ENCODE measurements around the gene KLK11.
A peak's percentile ranks its signal among the peaks of the same experiment; 100 is the strongest.
"Not testable (repeated sequence)": the region's sequence is repeated elsewhere in the genome, so short reads cannot be mapped to it uniquely, and the experiment has no call there.

KLK11 gene

DNA sequence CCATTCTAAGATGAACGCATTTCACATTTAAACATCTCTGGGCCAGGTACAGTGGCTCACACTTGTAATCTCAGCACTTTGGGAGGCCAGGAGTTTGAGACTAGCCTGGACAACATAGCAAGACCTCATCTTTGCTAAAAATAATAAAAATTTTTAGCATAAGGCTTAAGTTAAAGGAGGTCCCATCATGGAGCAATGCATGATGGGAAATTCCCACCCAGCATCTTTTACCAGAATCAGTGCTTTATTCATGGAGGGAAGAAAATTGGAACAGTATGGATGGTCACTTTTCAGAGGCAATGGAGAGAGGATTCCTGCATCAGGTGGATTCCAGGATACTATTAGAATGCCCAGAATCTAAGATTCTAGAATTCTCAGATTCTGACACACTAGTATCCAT lies 21.2 kb downstream of the KLK11 start:
- H3K9me3 Mint-ChIP-seq, result peaks cover 0 to 1% of the 10 kb centered on the region in 2 donors
- H3K27me3 Mint-ChIP-seq, result peaks cover 51 to 53% of the 10 kb centered on the region in 2 donors
- H3K4me1 Mint-ChIP-seq, result peaks cover 2 to 5% of the 10 kb centered on the region in 2 donors
- no peaks in the 10 kb centered on the region for H3K36me3 Mint-ChIP-seq
- ATAC-seq (replicated peaks), result no peak
- H3K27ac Mint-ChIP-seq, result no peak overlapping the region
- no peak overlapping the region for H3K4me3 Mint-ChIP-seq
- DNase-seq, result no peak

GRCh38 chr19:51003316-51003715 lies 23.1 kb downstream of the KLK11 start:
- Mint-ChIP-seq H3K27ac (no peak overlapping the region), H3K4me3 (no peak overlapping the region), H3K27me3 (peaks cover 55% of the 10 kb centered on the region in 2 donors), H3K36me3 (no peaks in the 10 kb centered on the region), H3K4me1 (peaks cover 2 to 5% of the 10 kb centered on the region in 2 donors), H3K9me3 (peaks cover 0 to 1% of the 10 kb centered on the region in 2 donors)
- DNase-seq (no peak), ATAC-seq (replicated peaks) (no peak)

- ATAC-seq (replicated peaks) (peak; percentile 31 to 42), DNase-seq (no peak)
- peaks cover 60 to 61% of the 10 kb centered on the region in 2 donors for H3K27me3 Mint-ChIP-seq
- H3K4me3 Mint-ChIP-seq, result no peak overlapping the region
- no peaks in the 10 kb centered on the region for H3K36me3 Mint-ChIP-seq
- no peak overlapping the region for H3K27ac Mint-ChIP-seq
- peaks cover 2 to 5% of the 10 kb centered on the region in 2 donors for H3K4me1 Mint-ChIP-seq
- H3K9me3 Mint-ChIP-seq, result peaks cover 0 to 1% of the 10 kb centered on the region in 2 donors
These were observed 23.7 kb downstream of the KLK11 start for GRCh38 chr19:51002542-51003311.

DNA sequence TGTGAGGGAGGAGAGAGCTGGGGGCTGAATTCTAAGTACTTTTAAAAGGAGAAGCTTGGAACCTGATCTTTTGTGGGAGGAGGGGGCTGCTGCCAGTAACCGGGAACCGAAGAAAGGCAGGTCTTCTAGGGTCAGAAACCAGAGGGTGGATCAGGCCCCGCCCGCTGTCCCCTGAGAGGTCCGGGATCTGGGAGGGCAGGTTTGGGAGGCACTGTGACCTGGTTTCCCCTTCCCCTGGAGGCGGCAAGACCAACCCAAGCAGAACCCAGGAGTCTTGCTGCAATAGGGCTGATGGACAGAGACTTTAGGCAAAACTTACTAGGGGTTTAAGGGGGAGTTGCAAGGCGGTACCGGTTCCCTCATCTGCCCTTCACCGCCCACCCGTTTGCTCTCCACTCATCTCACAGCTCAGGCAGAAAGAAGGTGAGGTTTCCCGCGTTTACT lies 24.3 kb downstream of the KLK11 start:
- Mint-ChIP-seq H3K27ac (no peak overlapping the region), H3K4me1 (peaks cover 2 to 5% of the 10 kb centered on the region in 2 donors), H3K27me3 (peaks cover 54 to 62% of the 10 kb centered on the region in 2 donors), H3K4me3 (no peak overlapping the region), H3K9me3 (peaks cover 0 to 1% of the 10 kb centered on the region in 2 donors), H3K36me3 (no peaks in the 10 kb centered on the region)
- DNase-seq (no peak), ATAC-seq (replicated peaks) (no peak)

DNA sequence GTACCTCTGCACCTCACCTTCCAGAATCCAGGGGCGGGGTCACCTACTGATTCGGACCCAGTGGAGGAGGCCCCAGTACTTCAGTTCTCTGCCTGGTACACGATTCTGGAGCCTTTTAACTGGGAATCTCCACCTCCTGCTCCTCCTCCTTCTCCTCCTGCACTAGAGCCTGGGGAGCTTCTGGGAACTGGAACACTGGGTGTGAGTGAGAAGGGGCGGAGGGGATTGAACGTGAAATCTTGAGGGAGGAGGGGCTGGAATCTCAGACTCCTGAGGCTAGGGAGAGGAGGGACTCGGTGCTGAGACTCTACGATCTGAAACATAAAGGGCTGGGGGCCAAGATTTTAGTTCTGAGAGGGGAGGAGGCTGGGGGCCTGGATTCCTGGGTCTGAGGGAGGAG lies 24.9 kb downstream of the KLK11 start, which contains the start of gene KLK8:
Gene KLK8, minus strand, starts transcription at position 90 of the 400 bp plus-strand sequence. CDS start 437 bp downstream, outside the sequence.
- ATAC-seq (replicated peaks), result no peak
- DNase-seq, result no peak
- Mint-ChIP-seq H3K4me3 (no peak within 1 kb of the TSS), H3K36me3 (no peaks in the 10 kb centered on the region), H3K27me3 (peaks cover 58 to 68% of the 10 kb centered on the region in 2 donors), H3K4me1 (peaks cover 2 to 5% of the 10 kb centered on the region in 2 donors), H3K9me3 (peaks cover 0 to 3% of the 10 kb centered on the region in 2 donors), H3K27ac (no peak within 1 kb of the TSS)

- Mint-ChIP-seq H3K36me3 (no peaks in the 10 kb centered on the region), H3K27ac (no peak overlapping the region)
These were observed 25.4 kb downstream of the KLK11 start for GRCh38 chr19:51000981-51001380.

DNA sequence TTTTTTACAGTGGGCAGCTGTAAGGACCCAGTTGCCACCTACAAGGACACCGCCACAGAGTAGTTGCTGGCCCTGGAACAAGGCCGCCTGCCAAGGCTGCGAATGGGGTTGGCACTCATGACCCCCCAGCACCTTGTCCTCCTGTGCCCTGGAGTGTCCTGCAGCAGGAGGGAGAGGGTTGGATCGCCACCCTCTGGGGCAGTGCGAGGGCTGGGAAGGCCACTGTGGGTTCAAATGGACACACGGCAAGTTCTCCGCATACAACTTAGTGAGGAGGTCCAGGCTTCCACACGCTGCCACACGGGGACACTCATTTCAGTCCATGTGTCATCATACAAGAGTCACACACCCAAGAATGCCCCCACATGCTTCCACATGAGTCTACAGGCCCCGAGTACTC lies 26.0 kb downstream of the KLK11 start:
- Mint-ChIP-seq H3K27me3 (peaks cover 52 to 69% of the 10 kb centered on the region in 2 donors), H3K36me3 (no peaks in the 10 kb centered on the region), H3K4me1 (peaks cover 0 to 5% of the 10 kb centered on the region in 2 donors), H3K4me3 (no peak overlapping the region), H3K27ac (no peak overlapping the region), H3K9me3 (peaks cover 0 to 3% of the 10 kb centered on the region in 2 donors)
- DNase-seq (no peak), ATAC-seq (replicated peaks) (no peak)

More at GRCh38 chr19:51000981-51001380, 25.4 kb downstream of the KLK11 start:
- no peak for DNase-seq
- Mint-ChIP-seq H3K27me3 (peaks cover 54 to 69% of the 10 kb centered on the region in 2 donors), H3K4me3 (no peak overlapping the region), H3K9me3 (peaks cover 0 to 3% of the 10 kb centered on the region in 2 donors), H3K4me1 (peaks cover 0 to 5% of the 10 kb centered on the region in 2 donors)
- no peak for ATAC-seq (replicated peaks)

- peaks cover 52 to 62% of the 10 kb centered on the region in 2 donors for H3K27me3 Mint-ChIP-seq
- DNase-seq (no peak), ATAC-seq (replicated peaks) (no peak)
- no peak overlapping the region for H3K27ac Mint-ChIP-seq
- no peak overlapping the region for H3K4me3 Mint-ChIP-seq
- H3K9me3 Mint-ChIP-seq, result peaks cover 0 to 6% of the 10 kb centered on the region in 2 donors
- H3K4me1 Mint-ChIP-seq, result peaks cover 0 to 5% of the 10 kb centered on the region in 2 donors
- H3K36me3 Mint-ChIP-seq, result no peaks in the 10 kb centered on the region
These were observed 27.7 kb downstream of the KLK11 start for GRCh38 chr19:50998686-50999085.

GRCh38 chr19:50998061-50998460 lies 28.4 kb downstream of the KLK11 start:
- Mint-ChIP-seq H3K27me3 (peaks cover 49 to 56% of the 10 kb centered on the region in 2 donors), H3K27ac (no peak overlapping the region), H3K9me3 (peaks cover 0 to 4% of the 10 kb centered on the region in 2 donors), H3K4me1 (peaks cover 0 to 5% of the 10 kb centered on the region in 2 donors), H3K4me3 (no peak overlapping the region), H3K36me3 (no peaks in the 10 kb centered on the region)
- DNase-seq (no peak), ATAC-seq (replicated peaks) (no peak)

- no peak overlapping the region for H3K27ac Mint-ChIP-seq
- H3K36me3 Mint-ChIP-seq, result no peaks in the 10 kb centered on the region
- H3K9me3 Mint-ChIP-seq, result peaks cover 4 to 6% of the 10 kb centered on the region in 2 donors
- no peak for ATAC-seq (replicated peaks)
- H3K4me1 Mint-ChIP-seq, result no peaks in the 10 kb centered on the region
- peaks cover 31 to 33% of the 10 kb centered on the region in 2 donors for H3K27me3 Mint-ChIP-seq
- DNase-seq, result no peak
- no peak overlapping the region for H3K4me3 Mint-ChIP-seq
These were observed 32.3 kb downstream of the KLK11 start for GRCh38 chr19:50994129-50994528.

DNA sequence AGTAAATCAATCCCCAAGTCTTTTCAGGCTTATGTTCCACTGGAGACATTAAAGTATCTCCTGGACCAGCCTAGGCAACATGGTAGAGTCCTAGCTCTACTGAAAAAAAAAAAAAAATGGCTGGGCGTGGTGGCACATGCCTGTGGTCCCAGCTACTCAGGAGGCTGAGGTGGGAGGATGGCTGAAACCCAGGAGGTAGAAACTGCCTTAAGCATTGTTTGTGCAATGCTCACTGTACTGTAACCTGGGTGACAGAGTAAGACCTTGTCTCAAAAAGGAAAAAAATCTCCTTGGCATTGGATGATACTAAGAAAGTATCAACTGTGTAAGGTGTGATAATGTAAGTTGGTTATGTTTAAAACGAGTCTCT lies 33.8 kb downstream of the KLK11 start:
- peaks cover 4 to 6% of the 10 kb centered on the region in 2 donors for H3K9me3 Mint-ChIP-seq
- no peaks in the 10 kb centered on the region for H3K36me3 Mint-ChIP-seq
- ATAC-seq (replicated peaks) (no peak), DNase-seq (no peak)
- H3K4me3 Mint-ChIP-seq, result no peak overlapping the region
- no peak overlapping the region for H3K27ac Mint-ChIP-seq
- H3K4me1 Mint-ChIP-seq, result no peaks in the 10 kb centered on the region
- peaks cover 21 to 29% of the 10 kb centered on the region in 2 donors for H3K27me3 Mint-ChIP-seq

- H3K36me3 Mint-ChIP-seq; ATAC-seq (replicated peaks); H3K27ac Mint-ChIP-seq; H3K4me1 Mint-ChIP-seq; H3K4me3 Mint-ChIP-seq; H3K9me3 Mint-ChIP-seq; DNase-seq: not testable (repeated sequence)
- peaks cover 44 to 53% of the 10 kb centered on the region in 2 donors for H3K27me3 Mint-ChIP-seq
These were observed 42.0 kb downstream of the KLK11 start for GRCh38 chr19:50984416-50984815.

GRCh38 chr19:50983625-50984292 lies 42.7 kb downstream of the KLK11 start, which contains the start of gene KLK7:
Gene KLK7 (minus strand): TSS chr19:50983917. CDS start chr19:50982399, 1,518 bp downstream.
- ATAC-seq (replicated peaks) (peak; percentile 16 to 20), DNase-seq (no peak)
- Mint-ChIP-seq H3K4me1 (no peaks in the 10 kb centered on the region), H3K4me3 (no peak within 1 kb of the TSS), H3K9me3 (peaks cover 0 to 3% of the 10 kb centered on the region in 2 donors), H3K36me3 (no peaks in the 10 kb centered on the region), H3K27ac (no peak within 1 kb of the TSS), H3K27me3 (peaks cover 47 to 57% of the 10 kb centered on the region in 2 donors)

GRCh38 chr19:50982186-50982585 lies 44.2 kb downstream of the KLK11 start:
- H3K27ac Mint-ChIP-seq, result no peak overlapping the region
- H3K27me3 Mint-ChIP-seq, result peaks cover 59 to 60% of the 10 kb centered on the region in 2 donors
- peaks cover 0 to 3% of the 10 kb centered on the region in 2 donors for H3K9me3 Mint-ChIP-seq
- H3K36me3 Mint-ChIP-seq, result no peaks in the 10 kb centered on the region
- ATAC-seq (replicated peaks), result no peak
- no peak overlapping the region for H3K4me3 Mint-ChIP-seq
- no peak for DNase-seq
- no peaks in the 10 kb centered on the region for H3K4me1 Mint-ChIP-seq

Data from stimulated activated naive B cell treated with anti-CD40 and anti-IgM and Interleukin-4, amounts not matched to agents 10 μg/mL and 1 μg/mL and 100 μg/mL, for 72 hours (primary cell).